ENCODE results near the gene ACAA2. TPM values are rescaled to one million over a fixed set of nuclear protein-coding genes. Genes with fewer than 3 reads are reported as not detected.

Gene ACAA2
- total and polyA plus RNA-seq, 10 of the 15 experiments (the other 5 are each of a cell fraction or from before 2014, with no cell fraction given) = 43.1 to 134 (median 64.6) TPM

- BruUV-seq (replicated peaks) = no TSS peak
- Histone ChIP-seq H2AFZ (ENCODE audit: control insufficient read depth, low read depth, low read length) (no peak overlapping the region), H3K4me3 (no peak overlapping the region), H4K20me1 (ENCODE audit: control insufficient read depth, insufficient read depth) (no peaks in the 10 kb centered on the region), H3K9me3 (replicated peaks; ENCODE audit: control insufficient read depth, insufficient read depth, low read length) (no peaks in the 10 kb centered on the region), H3K79me2 (ENCODE audit: control insufficient read depth, insufficient read depth, low read length) (no peaks in the 10 kb centered on the region), H3K4me2 (ENCODE audit: control insufficient read depth, insufficient read depth) (no peak overlapping the region), H3K27me3 (replicated peaks in 1 of 2; ENCODE audit: control insufficient read depth in 2 of 2, insufficient read depth in 2 of 2, low read length in 1 of 2) (peaks cover 0 to 3% of the 10 kb centered on the region in 2 experiments; a peak in 1 of 4 replicates), H3K9ac (ENCODE audit: control insufficient read depth, insufficient read depth, low read length) (no peak overlapping the region), H3K36me3 (ENCODE audit: control insufficient read depth in 2 of 2, insufficient read depth in 2 of 2, low read length in 1 of 2) (no peaks in the 10 kb centered on the region), H3K27ac (ENCODE audit: control insufficient read depth, insufficient read depth) (no peak overlapping the region), H3K4me1 (ENCODE audit: control insufficient read depth, insufficient read depth, low read length) (no peaks in the 10 kb centered on the region)
- CTCF ChIA-PET = no interaction called here
- RAD21 ChIA-PET (ENCODE audit: unreplicated experiment) = interaction anchor here (0.6 to 0.8 kb wide), 2 partner anchors 9 to 343 kb away, joined by 3 to 4 read pairs; no protein-coding TSS in a partner anchor
- DNase-seq (ENCODE audit: low read depth, low spot score) (no peak), FAIRE-seq (no peak), ATAC-seq (no peak)
- WGBS (ENCODE audit: insufficient coverage, insufficient replicate concordance, low lambda C conversion rate, missing lambda C conversion rate) = 18% methylated on average over 7 of the region's 7 CpGs
- SMC1A ChIA-PET (ENCODE audit: uncharacterized antibody, unreplicated experiment) = interaction anchor here (0.9 kb wide), 1 partner anchor 20 kb away, joined by 3 read pairs; no protein-coding TSS in a partner anchor
- TF ChIP-seq SMARCA5 (IDR thresholded peaks at IDR 0.05) = no peak
- POLR2A ChIA-PET = no interaction called here
- in situ Hi-C loops (cut with MboI) = no loop called here
- intact Hi-C loops (cut with micrococcal nuclease; ENCODE audit: unreplicated experiment) = no loop called here
These were observed 39.7 kb upstream of the ACAA2 start for GRCh38 chr18:49853011-49853410.

- no peak for FAIRE-seq
- ChIA-PET POLR2A (interaction anchor here (0.5 kb wide), 1 partner anchor 167 kb away, joined by 3 read pairs; no protein-coding TSS in a partner anchor), CTCF (interaction anchor here (1.3 kb wide), 1 partner anchor 8 kb away, joined by 6 read pairs; no protein-coding TSS in a partner anchor), SMC1A (ENCODE audit: uncharacterized antibody, unreplicated experiment) (no interaction called here), RAD21 (ENCODE audit: unreplicated experiment) (no interaction called here)
- intact Hi-C loops (cut with micrococcal nuclease; ENCODE audit: unreplicated experiment) = no loop called here
- BruUV-seq (replicated peaks) = no TSS peak
- no peak for ATAC-seq
- no peak for DNase-seq (ENCODE audit: low read depth, low spot score)
- H3K9ac ChIP-seq (ENCODE audit: control insufficient read depth, insufficient read depth, low read length) = no peak overlapping the region
- H3K36me3 ChIP-seq (ENCODE audit: control insufficient read depth in 2 of 2, insufficient read depth in 2 of 2, low read length in 1 of 2) = no peaks in the 10 kb centered on the region
- no peak overlapping the region for H3K27ac ChIP-seq (ENCODE audit: control insufficient read depth, insufficient read depth)
- H4K20me1 ChIP-seq (ENCODE audit: control insufficient read depth, insufficient read depth) = no peaks in the 10 kb centered on the region
- no peaks in the 10 kb centered on the region for H3K9me3 ChIP-seq (replicated peaks; ENCODE audit: control insufficient read depth, insufficient read depth, low read length)
- H2AFZ ChIP-seq (ENCODE audit: control insufficient read depth, low read depth, low read length) = no peak overlapping the region
- no peak overlapping the region for H3K4me3 ChIP-seq
- in situ Hi-C loops (cut with MboI) = no loop called here
- H3K27me3 ChIP-seq (replicated peaks in 1 of 2; ENCODE audit: control insufficient read depth in 2 of 2, insufficient read depth in 2 of 2, low read length in 1 of 2) = peaks cover 0 to 3% of the 10 kb centered on the region in 2 experiments; a peak in 1 of 4 replicates
- TF ChIP-seq FOXK2 (IDR thresholded peaks at IDR 0.05) (no peak), SPI1 (IDR thresholded peaks at IDR 0.05; ENCODE audit: borderline replicate concordance, insufficient read depth, low read depth, low read length) (no peak), NFXL1 (IDR thresholded peaks at IDR 0.05; ENCODE audit: borderline replicate concordance) (no peak), YY1 (IDR thresholded peaks at IDR 0.05; ENCODE audit: low read depth, low read length) (no peak), BMI1 (IDR thresholded peaks at IDR 0.05; ENCODE audit: borderline replicate concordance) (no peak), POLR2A (IDR thresholded peaks at IDR 0.05; ENCODE audit: low read depth, low read length) (no peak), SMARCA5 (IDR thresholded peaks at IDR 0.05) (no peak), MYC (IDR thresholded peaks at IDR 0.05; ENCODE audit: insufficient read depth, insufficient read length, insufficient replicate concordance, low read length, severe bottlenecking) (no peak), HSF1 (IDR thresholded peaks at IDR 0.05; ENCODE audit: low read depth, low read length) (no peak), ESRRA (IDR thresholded peaks at IDR 0.05; ENCODE audit: low read length) (no peak), PAX5 (IDR thresholded peaks at IDR 0.05; ENCODE audit: borderline replicate concordance, low read depth, low read length) (no peak), CHD1 (IDR thresholded peaks at IDR 0.05; ENCODE audit: low read depth, low read length) (no peak), NFYA (IDR thresholded peaks at IDR 0.05; ENCODE audit: borderline replicate concordance, low read depth, low read length) (no peak), NR2F1 (conservative IDR thresholded peaks at IDR 0.05) (no peak), IRF3 (IDR thresholded peaks at IDR 0.05) (no peak)
- H3K4me2 ChIP-seq (ENCODE audit: control insufficient read depth, insufficient read depth) = no peak overlapping the region
- WGBS (ENCODE audit: insufficient coverage, insufficient replicate concordance, low lambda C conversion rate, missing lambda C conversion rate) = 64% methylated on average over 3 of the region's 4 CpGs
- no peaks in the 10 kb centered on the region for H3K4me1 ChIP-seq (ENCODE audit: control insufficient read depth, insufficient read depth, low read length)
- H3K79me2 ChIP-seq (ENCODE audit: control insufficient read depth, insufficient read depth, low read length) = no peaks in the 10 kb centered on the region
These were observed 38.3 kb upstream of the ACAA2 start for GRCh38 chr18:49851624-49852023.
